Measurements from ENCODE around the gene NUDT3.

NUDT3 gene

DNA sequence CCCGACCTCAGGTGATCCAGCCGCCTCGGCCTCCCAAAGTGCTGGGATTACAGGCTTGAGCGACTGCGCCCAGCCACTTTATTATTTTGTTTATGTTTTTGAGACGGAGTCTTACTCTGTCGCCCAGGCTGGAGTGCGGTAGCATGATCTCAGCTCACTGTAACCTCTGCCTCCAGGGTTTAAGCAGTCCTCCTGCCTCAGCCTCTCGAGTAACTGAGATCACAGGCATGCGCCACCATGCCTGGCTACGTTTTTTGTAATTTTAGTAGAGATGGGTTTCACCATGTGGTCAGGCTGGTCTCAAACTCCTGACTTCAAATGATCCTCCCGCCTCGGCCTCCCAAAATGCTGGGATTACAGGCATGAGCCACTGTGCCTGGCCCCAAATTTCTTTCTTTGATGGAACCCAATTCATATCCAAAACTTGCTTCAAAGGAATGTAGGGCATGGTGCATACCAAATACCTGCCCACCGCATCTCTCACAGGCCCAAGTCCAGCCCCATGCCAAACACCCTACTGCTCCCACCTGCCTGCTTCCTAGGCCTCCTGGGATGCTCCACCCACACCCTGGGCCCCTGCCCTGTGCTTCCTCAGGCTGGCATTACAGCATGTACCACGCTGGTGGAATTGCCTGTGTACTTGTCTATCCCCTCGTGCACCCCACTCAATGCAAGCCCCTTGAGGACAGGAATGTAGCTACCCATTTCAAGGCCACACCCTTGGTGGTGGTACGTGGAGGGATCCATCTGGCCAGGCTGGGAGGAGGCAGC lies 160.7 kb downstream of the NUDT3 start:
- Histone ChIP-seq H3K9me3 (ENCODE audit: control insufficient read depth, insufficient read depth, low read length) (no peaks in the 10 kb centered on the region), H3K4me1 (ENCODE audit: insufficient read depth, low read length) (peaks cover 39% of the 10 kb centered on the region), H3K9ac (ENCODE audit: low read depth, low read length) (no peak overlapping the region), H3K36me3 (ENCODE audit: insufficient read depth, low read length) (no peaks in the 10 kb centered on the region)

DNA sequence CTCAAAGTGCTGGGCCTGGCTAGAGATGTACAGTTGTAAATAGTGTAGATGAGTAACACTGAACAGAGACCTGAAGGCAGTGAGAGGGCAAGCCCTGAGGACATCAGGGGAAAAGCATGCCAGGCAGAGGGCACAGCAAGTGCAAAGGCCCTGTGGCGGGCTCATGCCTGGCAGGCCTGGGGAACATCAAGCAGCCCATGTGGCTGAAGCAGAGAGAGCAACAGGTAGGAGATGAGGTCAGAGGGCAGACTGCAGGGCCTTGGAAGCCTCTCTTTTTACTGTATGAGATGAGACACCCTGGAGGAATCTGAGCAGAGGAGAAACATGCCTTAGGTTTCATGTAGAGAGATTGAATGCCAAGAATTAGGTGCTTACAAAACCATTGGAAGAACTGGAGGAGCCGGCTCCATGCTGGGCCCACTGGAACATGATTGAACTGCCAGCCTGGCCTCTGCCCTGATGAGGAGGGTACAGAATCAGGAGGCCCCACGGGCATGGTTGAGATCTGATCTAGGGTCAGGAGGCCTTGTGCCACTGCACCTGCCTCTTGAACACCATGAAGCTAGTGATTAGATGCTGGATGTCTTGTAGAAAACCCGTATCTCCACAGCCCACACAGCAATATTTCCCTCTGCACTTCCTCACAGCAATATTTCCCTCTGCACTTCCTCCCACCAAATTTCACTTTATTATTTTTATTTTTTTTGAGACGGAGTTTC lies 161.7 kb downstream of the NUDT3 start:
- Histone ChIP-seq H3K4me1 (ENCODE audit: insufficient read depth, low read length) (peaks cover 48% of the 10 kb centered on the region), H3K36me3 (ENCODE audit: insufficient read depth, low read length) (no peaks in the 10 kb centered on the region), H3K9ac (ENCODE audit: low read depth, low read length) (no peak overlapping the region), H3K9me3 (ENCODE audit: control insufficient read depth, insufficient read depth, low read length) (no peaks in the 10 kb centered on the region)

DNA sequence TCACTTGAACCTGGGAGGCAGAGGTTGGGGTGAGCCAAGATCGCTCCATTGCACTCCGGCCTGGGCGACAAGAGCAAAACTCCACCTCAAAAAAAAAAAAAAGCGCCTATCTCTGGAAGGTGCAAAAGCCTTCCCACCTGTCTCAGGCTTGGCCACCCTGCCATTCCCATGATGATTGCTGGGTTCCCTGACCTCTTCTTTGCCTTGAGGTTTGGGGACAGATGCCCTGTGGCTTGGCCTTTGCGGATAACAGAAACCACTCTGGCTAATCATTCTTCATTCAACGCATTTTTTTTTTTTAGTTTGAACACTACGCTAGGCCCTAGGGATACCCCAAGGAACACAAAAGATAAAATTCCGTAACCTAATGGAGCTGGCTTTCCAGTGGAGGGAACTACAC lies 162.6 kb downstream of the NUDT3 start:
- H3K9me3 ChIP-seq (ENCODE audit: control insufficient read depth, insufficient read depth, low read length), result no peaks in the 10 kb centered on the region
- H3K36me3 ChIP-seq (ENCODE audit: insufficient read depth, low read length), result no peaks in the 10 kb centered on the region
- peaks cover 52% of the 10 kb centered on the region for H3K4me1 ChIP-seq (ENCODE audit: insufficient read depth, low read length)
- no peak overlapping the region for H3K9ac ChIP-seq (ENCODE audit: low read depth, low read length)
